Heart left ventricle (tissue), 13 donors: ENCODE data around the gene MAPK8IP1.

Experiments used
- POLR2A ChIP-seq, 2 donors: fragments of 450-650 bp; IDR thresholded peaks; one replicate each; pipeline ENCODE4 v1.6.1; 2017; ENCODE audit warnings: antibody characterized with exemption in 2 of 2, mild to moderate bottlenecking in 2 of 2, moderate library complexity in 2 of 2
- TF ChIP-seq, protein P1 (sequence below), 12 donors: fragments of 200-600 bp; sonication (generic) in 4 of 12; IDR thresholded peaks; one replicate each; pipeline versions ENCODE4 v1.5.0 to v1.8.0; 2018 to 2022; ENCODE audit warnings: antibody characterized with exemption in 12 of 12, mild to moderate bottlenecking in 5 of 12
- donor health status: ischemic (EF 13 %, LVEDD 7.1; RV severe dilation, severe dysfunction).
- donor health status: DM: no; HTN: yes; CAD: no.
- donor health status: DM: no; HTN: no; CAD: no.
- donor health status: ischemic (EF 25% LVEDD 6.9; RV normal size, moderate dysfunction).
- donor health status: ischemic (EF 25% LVEDD 5.7; RV mildly dilated, moderate dysfunction).
- donor health status: ischemic (EF 35%, LVEDD 5.7; RV mildly dilated, moderate dysfunction).
- donor health status: nonischemic (EF 11% LVEDD 7.7; RV severe dilation, severe dysfunction).
- donor health status: DM: yes; HTN: yes; CAD: no.
- donor health status: PGD.
- donor health status: ischemic (EF 29% LVEDD 5.4; RV normal size, mild dysfunction).
- donor health status: nonischemic (EF 23%, LVEDD 6.1; RV moderate dilation, normal function).

DNA sequence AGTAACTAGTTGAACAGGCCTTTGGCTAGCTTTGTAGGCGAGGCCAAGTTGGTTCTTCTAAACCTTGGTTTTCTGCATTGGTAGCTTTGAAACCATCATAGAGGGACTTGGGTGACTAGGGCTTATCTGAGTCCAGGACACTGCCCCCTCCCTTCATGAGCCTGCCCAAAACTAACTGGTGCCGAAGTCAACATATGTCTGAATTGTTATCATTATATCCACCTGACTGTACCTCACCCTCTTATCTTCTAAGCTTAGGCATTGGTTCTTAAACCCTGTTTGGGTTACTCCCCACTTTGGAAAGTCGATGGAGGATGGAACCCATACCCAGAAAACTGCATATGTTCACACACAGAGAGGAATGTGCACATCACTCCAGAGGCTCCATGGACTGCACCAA is 7.6 kb upstream of the MAPK8IP1 start:
- TF ChIP-seq, protein P1, sequence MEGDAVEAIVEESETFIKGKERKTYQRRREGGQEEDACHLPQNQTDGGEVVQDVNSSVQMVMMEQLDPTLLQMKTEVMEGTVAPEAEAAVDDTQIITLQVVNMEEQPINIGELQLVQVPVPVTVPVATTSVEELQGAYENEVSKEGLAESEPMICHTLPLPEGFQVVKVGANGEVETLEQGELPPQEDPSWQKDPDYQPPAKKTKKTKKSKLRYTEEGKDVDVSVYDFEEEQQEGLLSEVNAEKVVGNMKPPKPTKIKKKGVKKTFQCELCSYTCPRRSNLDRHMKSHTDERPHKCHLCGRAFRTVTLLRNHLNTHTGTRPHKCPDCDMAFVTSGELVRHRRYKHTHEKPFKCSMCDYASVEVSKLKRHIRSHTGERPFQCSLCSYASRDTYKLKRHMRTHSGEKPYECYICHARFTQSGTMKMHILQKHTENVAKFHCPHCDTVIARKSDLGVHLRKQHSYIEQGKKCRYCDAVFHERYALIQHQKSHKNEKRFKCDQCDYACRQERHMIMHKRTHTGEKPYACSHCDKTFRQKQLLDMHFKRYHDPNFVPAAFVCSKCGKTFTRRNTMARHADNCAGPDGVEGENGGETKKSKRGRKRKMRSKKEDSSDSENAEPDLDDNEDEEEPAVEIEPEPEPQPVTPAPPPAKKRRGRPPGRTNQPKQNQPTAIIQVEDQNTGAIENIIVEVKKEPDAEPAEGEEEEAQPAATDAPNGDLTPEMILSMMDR (IDR thresholded peaks at IDR 0.05) = no peak
- no peak for TF ChIP-seq POLR2A (IDR thresholded peaks at IDR 0.05)
